ENCODE data around the gene ALCAM.

- TF ChIP-seq CTCF (IDR thresholded peaks at IDR 0.05) (no peak), POLR2AphosphoS5 (IDR thresholded peaks at IDR 0.05) (no peak), POLR2A (IDR thresholded peaks at IDR 0.05) (no peak)
These were observed 198.0 kb downstream of the ALCAM start for GRCh38 chr3:105564546-105565288.
